Measurements from ENCODE around the gene SPART.

SPART gene

DNA sequence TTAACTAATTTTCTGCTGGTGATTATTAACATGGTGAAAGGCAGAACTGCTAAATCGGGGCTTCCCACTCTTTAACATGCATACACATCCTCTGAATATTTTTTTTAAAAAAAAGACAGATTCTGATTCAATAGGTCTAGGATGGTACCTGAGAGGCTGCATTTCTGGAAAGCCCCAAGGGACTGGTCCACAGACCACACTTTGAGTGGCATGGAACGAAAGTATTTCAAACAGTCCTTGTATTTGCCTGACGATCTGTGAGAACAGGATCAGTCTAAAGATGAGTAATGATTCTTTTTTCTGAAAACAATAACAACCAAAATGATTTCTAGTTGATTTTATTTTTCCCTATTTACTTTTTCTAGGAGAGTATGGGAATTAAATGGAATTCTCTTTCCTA lies 16.7 kb upstream of the SPART start:
- no peak overlapping the region for H3K4me3 ChIP-seq (ENCODE audit: low read depth, low read length)
- TF ChIP-seq, protein P1, sequence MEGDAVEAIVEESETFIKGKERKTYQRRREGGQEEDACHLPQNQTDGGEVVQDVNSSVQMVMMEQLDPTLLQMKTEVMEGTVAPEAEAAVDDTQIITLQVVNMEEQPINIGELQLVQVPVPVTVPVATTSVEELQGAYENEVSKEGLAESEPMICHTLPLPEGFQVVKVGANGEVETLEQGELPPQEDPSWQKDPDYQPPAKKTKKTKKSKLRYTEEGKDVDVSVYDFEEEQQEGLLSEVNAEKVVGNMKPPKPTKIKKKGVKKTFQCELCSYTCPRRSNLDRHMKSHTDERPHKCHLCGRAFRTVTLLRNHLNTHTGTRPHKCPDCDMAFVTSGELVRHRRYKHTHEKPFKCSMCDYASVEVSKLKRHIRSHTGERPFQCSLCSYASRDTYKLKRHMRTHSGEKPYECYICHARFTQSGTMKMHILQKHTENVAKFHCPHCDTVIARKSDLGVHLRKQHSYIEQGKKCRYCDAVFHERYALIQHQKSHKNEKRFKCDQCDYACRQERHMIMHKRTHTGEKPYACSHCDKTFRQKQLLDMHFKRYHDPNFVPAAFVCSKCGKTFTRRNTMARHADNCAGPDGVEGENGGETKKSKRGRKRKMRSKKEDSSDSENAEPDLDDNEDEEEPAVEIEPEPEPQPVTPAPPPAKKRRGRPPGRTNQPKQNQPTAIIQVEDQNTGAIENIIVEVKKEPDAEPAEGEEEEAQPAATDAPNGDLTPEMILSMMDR (IDR thresholded peaks at IDR 0.05; ENCODE audit: low read depth, low read length) = no peak
- H3K27me3 ChIP-seq (ENCODE audit: insufficient read depth, low read depth, severe bottlenecking) = no peaks in the 10 kb centered on the region
- H3K27ac ChIP-seq = no peak overlapping the region
- H3K36me3 ChIP-seq = no peaks in the 10 kb centered on the region
- DNase-seq = no peak
- no peaks in the 10 kb centered on the region for H3K9me3 ChIP-seq (ENCODE audit: severe bottlenecking)

DNA sequence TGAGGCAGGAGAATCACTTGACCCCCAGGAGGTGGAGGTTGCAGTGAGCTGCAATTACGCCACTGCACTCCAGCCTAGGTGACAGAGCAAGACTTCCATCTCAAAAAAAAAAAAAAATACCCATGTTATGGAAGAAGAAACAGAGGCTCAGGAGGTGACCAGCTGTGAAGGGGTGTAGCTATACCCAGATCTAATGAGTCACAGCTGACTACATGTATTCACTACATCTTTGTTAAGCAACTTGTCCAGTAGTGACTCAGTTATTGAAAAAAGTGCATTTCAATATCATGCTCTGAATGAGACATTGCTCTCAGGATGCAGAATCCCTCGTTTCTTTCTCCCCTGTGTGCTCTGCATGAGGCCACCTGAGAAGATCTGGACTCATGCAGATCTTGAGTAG lies 16.1 kb upstream of the SPART start:
- no peaks in the 10 kb centered on the region for H3K9me3 ChIP-seq (ENCODE audit: severe bottlenecking)
- H3K36me3 ChIP-seq = no peaks in the 10 kb centered on the region
- no peak for DNase-seq
- no peak overlapping the region for H3K27ac ChIP-seq
- H3K4me3 ChIP-seq (ENCODE audit: low read depth, low read length) = no peak overlapping the region
- no peaks in the 10 kb centered on the region for H3K27me3 ChIP-seq (ENCODE audit: insufficient read depth, low read depth, severe bottlenecking)
- TF ChIP-seq, protein P1 (IDR thresholded peaks at IDR 0.05; ENCODE audit: low read depth, low read length) = no peak

DNA sequence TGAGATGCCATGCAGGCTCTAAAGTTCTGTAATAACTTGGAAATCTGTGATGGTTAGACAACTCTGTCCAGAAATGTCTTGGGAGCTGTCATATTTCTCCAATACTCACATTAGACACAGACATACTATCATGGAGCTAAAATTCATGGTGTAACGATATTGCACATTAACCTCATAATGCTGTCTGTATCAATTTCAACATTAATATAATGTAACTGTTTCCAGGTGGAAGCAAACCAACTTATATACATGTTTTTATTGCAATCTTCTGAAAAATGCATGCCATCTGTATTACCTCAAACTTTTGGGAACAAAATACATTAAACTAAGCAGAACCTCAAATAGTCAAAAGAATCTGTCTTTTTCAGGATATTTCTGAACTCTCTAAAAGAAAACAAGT lies 14.7 kb upstream of the SPART start:
- TF ChIP-seq, protein P1 (IDR thresholded peaks at IDR 0.05; ENCODE audit: low read depth, low read length) = no peak
- Histone ChIP-seq H3K27ac (no peak overlapping the region), H3K27me3 (ENCODE audit: insufficient read depth, low read depth, severe bottlenecking) (no peaks in the 10 kb centered on the region), H3K36me3 (no peaks in the 10 kb centered on the region), H3K4me3 (ENCODE audit: low read depth, low read length) (no peak overlapping the region), H3K9me3 (ENCODE audit: severe bottlenecking) (no peaks in the 10 kb centered on the region)
- no peak for DNase-seq

DNA sequence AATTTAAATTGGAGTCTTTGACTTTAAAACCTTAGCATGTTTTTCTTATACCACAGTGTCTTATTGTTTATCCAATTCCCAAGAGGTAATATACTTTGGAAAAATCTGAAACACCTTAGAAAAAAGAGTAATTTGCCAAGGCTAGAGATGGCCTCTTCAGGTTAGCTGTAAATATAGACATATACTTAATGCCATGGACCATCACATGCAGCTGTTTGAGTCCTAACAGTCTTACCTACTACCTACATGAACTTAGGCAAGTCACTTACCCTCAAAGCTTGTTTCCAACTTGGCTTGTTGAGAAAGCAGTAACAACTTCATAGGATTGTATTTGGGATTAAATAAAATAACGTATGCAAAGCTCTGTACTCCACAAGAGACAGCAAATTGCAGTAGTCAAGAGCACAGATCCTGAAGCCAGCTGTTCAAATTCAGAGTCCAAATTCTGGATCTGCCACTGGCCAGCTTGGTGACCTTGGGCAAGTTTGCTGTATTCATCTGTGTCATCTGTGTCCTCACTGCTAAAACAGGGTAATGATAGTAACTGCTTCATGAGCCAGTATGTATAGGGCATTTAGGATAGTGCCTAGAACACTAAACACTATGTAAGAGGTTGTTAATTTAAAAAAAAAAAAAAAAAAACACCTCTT lies 13.2 kb upstream of the SPART start:
- TF ChIP-seq, protein P1 (IDR thresholded peaks at IDR 0.05; ENCODE audit: low read depth, low read length) = no peak
- Histone ChIP-seq H3K27ac (no peak overlapping the region), H3K36me3 (no peaks in the 10 kb centered on the region), H3K27me3 (ENCODE audit: insufficient read depth, low read depth, severe bottlenecking) (no peaks in the 10 kb centered on the region), H3K4me3 (ENCODE audit: low read depth, low read length) (no peak overlapping the region), H3K9me3 (ENCODE audit: severe bottlenecking) (no peaks in the 10 kb centered on the region)
- DNase-seq = no peak

DNA sequence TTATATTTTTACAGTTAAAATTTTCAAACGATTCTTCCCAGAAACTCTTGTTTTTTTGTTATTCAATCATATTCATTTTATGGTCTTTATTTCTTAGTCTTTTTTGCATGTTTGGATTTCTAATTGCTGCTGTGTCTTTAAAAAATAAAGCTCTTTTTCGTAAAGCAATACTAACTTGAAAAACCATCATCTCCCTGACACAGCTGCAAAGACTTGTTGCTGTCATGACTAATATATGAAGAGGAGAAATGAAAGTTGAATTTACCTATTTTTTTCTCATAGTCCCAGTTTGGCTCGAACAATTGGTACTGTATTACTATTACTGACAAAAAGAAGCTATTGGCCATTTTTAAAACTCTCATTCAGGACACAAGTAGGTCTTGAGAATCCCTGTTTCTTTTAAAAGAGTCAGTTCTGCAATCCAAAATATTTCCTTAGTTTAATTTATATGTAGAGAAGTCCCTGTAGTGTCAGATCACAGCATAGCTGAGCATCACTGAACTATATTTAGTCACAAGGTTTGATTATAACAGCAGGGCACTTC lies 12.1 kb upstream of the SPART start:
- no peaks in the 10 kb centered on the region for H3K27me3 ChIP-seq (ENCODE audit: insufficient read depth, low read depth, severe bottlenecking)
- H3K9me3 ChIP-seq (ENCODE audit: severe bottlenecking) = no peaks in the 10 kb centered on the region
- DNase-seq = no peak
- TF ChIP-seq, protein P1 (IDR thresholded peaks at IDR 0.05; ENCODE audit: low read depth, low read length) = no peak
- no peak overlapping the region for H3K4me3 ChIP-seq (ENCODE audit: low read depth, low read length)
- no peak overlapping the region for H3K27ac ChIP-seq
- no peaks in the 10 kb centered on the region for H3K36me3 ChIP-seq

DNA sequence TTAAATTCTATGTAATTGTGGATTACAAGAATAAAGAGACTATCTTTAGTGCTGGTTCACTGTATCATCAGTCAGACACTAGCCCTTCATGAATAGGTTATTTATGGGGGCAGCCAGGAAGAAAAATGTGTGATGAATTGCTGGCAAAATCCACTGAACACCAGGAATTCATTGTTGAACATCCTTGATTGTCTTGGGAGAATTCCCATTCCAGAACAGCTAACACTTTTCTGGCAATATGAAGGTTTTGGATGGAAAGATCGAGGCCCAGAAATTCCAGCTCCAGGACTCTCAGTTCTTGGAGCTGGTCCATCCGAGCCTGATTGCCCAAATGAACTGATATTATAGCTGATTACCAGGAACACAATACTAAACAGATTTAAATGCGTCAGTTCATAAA lies 11.5 kb upstream of the SPART start:
- Histone ChIP-seq H3K27me3 (ENCODE audit: insufficient read depth, low read depth, severe bottlenecking) (no peaks in the 10 kb centered on the region), H3K4me3 (ENCODE audit: low read depth, low read length) (no peak overlapping the region), H3K27ac (no peak overlapping the region), H3K9me3 (ENCODE audit: severe bottlenecking) (no peaks in the 10 kb centered on the region), H3K36me3 (no peaks in the 10 kb centered on the region)
- TF ChIP-seq, protein P1 (IDR thresholded peaks at IDR 0.05; ENCODE audit: low read depth, low read length) = no peak
- DNase-seq = no peak
